Stimulated activated CD4-positive, alpha-beta T cell treated with anti-CD3 and anti-CD28 coated beads, Interleukin-15, amount 100 ng/mL, for 48 hours (primary cell): ENCODE results near the gene VPS35L.
A peak's percentile ranks its signal among the peaks of the same experiment; 100 is the strongest.
"Not testable (repeated sequence)": the region's sequence is repeated elsewhere in the genome, so short reads cannot be mapped to it uniquely, and the experiment has no call there.

Source experiments
- DNase-seq, 2 donors: peaks; one replicate each; pipeline ENCODE4 v3.0.0-alpha.2; 2020; ENCODE audit warnings: low read depth in 2 of 2

Gene VPS35L

DNA sequence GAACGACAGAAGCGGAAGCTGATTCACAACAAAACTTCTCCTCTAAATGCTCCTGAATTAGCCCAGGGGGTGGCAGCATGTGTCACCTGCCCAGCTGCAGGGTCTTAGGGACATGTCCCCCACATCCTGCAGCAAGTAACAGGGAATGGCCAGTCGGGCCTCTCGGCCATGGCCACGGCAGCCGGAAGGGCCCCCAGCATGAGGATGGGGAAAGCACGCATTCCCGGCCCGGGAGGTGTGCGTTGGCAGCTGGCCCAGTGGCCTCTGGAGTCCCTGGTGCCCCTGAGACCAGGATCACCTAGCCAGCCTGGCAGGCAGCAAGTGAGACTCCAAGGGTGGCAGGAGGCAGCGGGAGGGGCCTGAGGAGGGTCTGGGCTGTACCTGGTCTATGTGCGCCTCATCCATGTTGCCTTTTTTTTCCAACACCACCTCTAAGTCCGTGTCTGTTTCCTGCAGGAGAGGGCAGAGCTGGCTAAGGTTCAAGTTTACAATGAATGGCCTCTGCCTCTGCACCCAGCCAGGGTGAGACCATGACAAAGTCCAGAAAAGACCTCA lies 155.6 kb downstream of the VPS35L start:
- no peak for DNase-seq

DNA sequence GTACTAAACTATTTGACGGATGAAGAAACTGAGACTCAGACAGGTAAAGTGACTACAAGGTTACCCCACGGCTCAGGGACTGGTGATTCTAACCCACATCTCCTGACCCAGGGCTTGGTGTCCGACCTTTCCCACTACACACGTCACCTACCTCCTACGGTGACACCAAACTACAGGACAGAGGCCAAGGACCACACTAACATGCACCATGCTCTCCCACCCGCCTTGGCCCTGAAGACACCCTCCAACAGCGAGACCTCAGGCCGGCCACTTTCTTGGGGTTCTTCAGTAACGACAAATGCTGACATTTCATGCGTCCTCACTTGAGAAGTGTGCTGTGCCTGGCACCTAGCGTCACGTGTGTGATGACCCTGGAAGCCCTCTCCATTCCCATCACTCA lies 156.1 kb downstream of the VPS35L start:
- no peak for DNase-seq

DNA sequence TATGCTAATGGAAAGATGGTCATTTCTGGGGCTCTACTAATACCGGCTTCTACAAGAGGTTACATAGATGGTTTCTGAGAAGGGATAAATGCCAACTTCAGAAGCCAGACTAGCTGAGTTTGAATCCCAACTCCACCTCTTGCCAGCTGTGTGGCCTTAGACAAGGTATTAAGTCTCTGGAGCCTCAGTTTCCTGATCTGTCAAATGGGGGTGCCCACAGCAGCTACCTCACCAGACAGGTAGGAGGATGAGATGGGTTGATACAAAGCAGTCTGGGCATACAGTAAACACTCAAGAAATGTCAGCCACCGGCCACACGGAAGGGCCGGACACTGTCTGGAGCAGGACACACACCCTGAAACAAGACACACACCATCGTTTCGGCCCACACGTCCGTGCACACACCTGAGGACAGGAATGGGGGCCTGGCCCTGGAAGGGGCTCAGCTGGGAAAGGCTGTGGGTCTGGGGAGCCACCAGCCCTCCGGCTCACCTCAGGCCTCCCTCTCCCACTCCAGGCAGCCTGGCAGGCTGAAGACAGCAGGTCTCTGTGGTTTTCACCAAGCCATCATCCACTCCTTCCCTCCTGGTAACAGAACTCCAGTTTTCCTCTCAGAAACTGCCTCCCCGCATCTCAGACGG lies 157.0 kb downstream of the VPS35L start:
- DNase-seq, result no peak

DNA sequence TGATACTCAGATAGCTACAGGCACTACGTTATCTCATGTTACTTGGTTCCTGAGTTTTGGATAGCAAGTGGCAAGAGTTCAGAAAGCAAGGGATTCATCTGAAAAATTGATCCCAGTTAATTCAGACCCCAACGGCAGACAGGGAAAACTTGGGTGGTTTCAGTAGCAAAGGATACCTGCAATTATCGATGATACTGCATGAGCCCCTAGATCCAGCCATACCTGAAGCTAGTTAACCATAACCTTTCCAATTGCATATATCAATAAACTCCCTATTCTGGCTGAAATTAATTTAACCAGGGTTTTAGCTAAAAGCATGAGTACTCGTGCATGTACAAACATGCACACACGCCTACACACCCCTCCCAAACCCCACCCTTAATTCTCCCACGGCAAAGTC lies 158.2 kb downstream of the VPS35L start:
- no peak for DNase-seq

DNA sequence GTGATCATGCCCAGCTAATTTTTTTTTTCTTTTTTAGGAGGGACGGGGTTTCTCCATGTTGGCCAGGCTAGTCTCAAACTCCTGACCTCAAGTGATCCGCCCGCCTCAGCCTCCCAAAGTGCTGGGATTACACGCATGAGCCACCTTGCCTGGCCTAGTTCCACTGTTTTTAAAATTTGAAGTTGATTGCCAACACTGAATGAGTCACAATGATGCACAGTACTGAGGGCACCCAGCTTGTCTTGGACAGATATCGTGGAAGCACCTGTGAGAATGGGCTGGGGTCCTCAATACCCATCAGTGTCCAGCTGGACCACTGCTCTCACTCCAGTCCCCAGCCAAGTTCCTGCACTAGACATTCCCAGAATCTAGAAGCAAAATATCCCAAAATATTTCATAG lies 160.1 kb downstream of the VPS35L start:
- DNase-seq, result no peak

DNA sequence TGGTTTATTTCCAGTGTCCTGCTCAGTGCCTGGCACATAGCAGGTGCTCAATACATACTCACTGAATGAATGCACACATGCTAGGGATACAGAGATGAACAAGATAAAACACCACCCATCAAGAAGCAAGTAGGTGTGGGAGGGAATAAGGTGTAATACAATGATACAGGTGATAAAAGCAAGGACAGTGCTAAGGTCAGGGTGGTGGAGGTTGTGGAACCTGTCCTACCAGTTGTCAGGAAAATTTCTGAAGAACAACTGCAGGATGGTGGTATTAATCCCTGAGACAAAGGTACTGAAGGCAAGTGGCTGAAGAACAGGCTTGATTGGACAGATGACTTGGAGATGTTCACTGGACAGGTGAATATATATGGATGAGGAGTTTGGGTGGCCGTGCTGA lies 160.7 kb downstream of the VPS35L start:
- no peak for DNase-seq

DNA sequence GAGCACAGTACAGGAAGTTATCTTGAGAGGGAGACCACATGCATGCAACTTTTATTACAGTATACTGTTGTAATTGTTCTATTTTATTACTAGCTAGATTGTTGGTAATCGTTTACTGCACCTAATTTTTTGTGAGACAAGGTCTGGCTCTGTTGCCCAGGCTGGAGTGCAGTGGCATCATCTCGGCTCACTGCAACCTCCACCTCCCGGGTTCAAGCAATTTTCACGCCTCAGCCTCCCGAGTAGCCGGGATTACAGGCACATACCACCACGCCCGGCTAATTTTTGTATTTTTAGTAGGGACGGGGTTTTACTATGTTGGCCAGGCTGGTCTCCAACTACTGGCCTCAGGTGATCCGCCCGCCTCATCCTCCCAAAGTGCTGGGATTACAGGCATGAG lies 161.2 kb downstream of the VPS35L start:
- not testable (repeated sequence) for DNase-seq

DNA sequence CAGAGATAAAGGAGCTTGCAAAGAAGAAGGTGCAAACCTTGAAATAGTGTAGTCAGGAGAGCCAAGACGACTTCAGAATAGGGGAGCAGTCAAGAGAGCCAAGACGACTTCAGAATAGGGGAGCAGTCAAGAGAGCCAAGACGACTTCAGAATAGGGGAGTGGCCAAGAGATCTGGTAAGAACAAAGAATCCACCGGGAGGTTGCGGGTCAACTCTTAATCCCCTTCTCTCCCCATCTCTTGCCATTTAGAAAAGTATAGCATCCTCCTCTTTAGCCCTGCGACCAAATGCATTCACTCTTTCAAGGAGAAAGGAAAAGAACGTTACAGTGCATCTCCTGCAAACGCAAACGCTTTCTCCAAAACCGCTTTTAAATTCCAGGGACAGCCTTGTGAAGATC lies 161.8 kb downstream of the VPS35L start:
- no peak for DNase-seq

DNA sequence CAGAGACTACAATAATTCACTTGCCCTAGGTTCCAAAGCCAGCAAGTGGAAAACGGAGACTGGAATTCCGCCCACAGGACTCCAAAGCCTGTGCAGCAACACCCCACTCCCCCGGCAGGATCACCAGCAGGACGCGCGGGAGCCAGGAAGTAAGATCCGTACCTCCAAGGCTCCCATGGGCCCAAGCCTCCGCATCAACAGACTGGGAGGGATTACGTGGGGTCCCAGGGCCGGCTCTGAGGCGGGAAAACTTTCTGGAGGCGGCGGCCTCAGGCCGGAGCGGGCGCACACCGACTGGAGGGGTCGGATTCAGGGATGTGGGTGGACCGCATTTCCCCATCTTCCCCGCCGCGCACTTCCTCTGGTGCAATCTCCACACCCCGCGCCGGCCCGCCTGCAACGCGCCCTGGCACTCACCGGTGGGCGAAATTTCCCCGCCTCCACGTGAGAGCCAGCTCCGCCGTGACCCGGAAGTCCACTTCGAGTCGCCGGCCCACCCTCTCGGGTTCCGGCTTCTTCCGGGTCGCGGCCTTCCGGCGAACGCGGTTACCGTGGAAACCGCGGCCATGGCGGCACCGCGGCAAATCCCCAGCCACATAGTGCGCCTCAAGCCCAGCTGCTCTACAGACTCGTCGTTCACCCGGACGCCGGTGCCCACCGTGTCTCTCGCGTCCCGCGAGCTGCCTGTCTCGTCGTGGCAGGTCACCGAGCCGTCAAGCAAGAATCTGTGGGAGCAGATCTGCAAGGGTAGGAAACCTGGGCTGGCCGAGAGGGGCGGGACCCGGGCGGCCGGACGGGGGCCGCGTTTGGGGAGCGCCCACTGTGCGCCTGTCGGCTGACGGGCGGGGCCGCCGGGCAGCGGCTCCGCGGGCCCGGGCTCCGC lies 162.5 kb downstream of the VPS35L start, which contains the start of the genes IQCK and KNOP1:
IQCK (plus strand) TSS at position 531 of the 883 bp plus-strand sequence; CDS start at position 567, 36 bp downstream.
KNOP1 (minus strand) TSS at position 487 of the 883 bp plus-strand sequence. CDS start 3,192 bp downstream, outside the sequence.
- peak; percentile 82 to 87 for DNase-seq

DNA sequence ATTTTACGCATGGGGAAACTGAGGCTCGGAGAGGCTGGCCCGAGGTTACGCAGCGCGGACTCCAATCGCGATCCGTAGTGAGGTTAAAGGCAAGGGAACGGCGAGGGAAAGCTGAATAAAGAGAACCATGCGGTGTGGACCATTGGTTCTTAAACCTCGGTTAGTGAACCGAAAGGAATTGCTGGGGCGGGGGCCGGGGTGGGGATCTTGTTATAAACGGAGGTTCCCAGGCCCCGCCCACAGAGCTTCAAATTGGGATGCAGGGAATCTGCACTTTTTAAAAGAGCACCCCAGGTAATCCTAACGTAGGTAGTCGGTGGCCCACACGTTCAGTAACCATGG lies 163.1 kb downstream of the VPS35L start:
- DNase-seq, result no peak

DNA sequence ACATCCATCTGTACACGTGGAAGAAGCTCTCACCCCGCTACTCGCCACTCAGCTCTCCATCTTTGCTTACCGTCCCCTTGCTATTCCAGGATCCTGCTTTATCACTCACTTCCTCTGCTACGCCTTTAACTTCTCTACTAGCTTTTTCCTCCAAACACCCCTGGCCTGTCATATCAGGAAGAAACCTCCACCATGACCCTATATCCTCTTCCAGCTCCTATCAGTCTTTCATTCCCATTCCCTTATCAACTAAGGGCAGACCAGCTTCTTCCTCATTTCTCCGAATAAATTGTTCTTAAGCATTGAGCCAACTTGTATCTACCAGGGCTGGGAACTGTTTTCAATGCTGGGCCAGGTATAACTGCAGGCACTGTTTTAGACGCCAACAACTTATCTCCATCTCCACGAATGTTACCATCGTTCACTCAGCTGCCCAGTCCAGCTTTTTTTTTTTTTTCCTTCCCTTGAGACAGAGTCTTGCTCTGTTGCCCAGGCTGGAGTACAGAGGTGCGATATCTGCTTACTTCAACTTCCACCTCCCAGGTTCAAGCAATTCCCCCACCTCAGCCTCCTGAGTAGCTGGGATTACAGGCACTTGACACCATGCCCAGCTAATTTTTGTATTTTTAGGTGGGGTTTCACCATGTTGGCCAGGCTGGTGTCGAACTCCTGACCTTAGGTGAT lies 166.9 kb downstream of the VPS35L start:
- no peak for DNase-seq

DNA sequence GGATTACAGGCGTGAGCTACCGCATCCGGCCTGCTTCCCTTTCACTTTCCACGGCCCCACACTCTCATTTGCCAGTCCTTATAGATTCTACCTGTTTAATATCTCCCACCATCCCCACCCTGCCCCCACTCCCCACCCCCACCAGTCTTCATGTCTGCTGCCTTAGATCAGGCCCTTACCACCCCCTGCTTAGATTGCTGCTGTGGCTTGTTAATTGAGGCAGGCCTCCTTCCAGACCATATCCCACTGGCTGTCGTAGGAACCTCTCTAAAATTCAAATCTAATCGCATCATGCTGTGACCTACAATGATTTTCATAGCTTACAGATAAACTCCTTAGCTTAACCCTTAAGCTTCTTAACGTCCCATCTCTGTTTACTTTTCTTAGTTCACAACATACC lies 167.5 kb downstream of the VPS35L start:
- DNase-seq, result no peak

DNA sequence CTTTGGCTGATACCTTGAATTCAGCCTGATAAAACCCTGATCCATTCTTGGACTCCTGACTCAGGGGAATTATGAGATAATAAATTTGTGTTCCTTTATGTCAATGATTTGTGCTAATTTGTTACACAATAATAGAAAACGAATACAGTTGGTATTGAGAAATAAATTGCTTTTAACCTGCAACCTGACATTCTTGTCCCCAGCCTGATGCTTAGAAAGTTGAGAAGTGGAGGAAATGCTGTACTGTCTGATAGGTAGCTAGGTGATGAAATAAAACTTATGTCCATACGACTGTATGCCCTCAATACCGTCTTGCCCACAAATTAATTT lies 173.1 kb downstream of the VPS35L start:
- DNase-seq, result no peak

DNA sequence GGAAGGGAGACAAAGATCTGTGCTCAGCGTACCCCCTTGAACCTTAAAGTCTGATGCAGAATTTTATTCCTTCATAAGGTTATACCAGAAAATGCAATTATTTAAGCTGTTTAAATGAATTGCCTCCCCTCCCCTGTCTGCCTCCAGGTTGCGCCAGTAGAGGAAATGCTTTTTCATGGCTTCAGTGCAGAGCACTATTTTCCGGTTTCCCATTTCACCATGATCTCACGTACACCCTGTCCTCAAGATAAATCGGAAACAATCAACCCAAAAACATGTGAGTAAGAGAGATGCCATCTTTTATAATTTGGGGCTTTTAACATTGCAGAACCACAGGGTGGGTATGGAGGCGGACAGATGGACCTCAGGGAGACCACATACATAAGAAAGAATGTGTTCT lies 178.0 kb downstream of the VPS35L start:
- no peak for DNase-seq

DNA sequence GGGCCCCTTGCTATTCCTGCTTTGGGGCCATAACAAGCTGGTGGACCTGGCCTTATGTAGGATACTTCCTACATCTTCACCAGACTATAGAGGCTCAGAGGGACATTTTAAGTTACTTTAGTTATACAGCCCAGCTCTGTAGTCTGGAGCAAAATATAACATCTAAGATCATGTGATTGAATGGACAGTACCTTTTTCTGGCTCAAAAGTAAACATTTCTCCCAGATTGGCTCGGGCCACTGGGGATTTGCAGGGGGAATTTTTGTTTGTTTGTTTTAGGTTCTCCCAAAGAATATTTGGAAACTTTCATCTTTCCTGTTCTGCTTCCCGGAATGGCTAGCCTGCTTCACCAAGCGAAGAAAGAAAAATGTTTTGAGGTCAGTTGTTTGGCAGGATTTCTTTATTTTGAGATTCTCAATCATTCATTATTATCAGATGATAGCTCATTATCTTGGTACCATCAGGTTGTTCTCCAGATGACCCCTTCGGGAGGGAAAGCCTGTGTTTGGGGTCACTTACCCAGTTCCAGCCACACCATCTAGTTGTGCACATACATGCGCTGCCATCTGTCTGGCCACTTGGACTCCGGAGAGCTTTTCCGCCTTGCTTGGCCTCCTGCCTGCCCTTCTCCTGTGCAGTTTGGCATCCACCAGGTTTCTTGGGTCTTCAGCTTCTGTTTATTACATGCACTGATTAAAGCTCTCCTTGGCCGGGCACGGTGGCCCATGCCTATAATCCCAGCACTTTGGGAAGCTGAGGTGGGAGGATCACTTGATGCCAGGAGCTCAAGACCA lies 179.8 kb downstream of the VPS35L start:
- DNase-seq, result no peak

DNA sequence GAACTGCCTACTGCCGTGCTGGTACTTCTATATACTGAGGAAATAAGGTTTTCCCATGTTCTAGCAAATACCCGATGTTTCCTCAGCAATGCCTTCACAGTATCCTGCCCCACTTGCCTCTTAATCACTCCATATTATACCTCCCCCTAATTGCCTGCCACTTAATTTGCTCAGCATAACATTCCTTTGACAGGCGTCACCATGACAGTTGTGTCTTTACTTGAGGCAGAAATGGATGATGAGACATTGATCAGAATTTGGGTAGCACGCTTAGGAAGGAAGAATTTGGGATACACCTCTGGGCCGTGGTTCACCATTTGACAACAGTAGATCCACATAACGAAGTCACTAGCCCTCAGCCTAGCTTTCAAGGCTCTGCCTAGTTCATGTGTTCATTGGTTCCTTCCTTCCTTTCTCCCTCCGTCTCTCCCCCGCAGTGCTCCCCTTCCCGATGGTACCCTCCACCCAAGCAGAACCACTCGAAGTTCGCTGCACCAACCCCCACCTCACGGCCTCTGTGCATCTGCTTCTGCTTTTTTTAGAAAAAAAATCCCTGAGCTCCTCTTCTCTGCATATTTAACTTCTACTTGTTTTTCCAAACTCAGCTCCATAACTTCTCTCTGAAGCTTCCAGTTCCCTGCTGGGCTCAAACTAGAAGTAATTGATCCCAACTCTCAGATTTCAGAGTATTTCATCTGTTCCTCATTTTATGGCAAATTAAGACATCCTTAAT lies 182.0 kb downstream of the VPS35L start:
- no peak for DNase-seq

DNA sequence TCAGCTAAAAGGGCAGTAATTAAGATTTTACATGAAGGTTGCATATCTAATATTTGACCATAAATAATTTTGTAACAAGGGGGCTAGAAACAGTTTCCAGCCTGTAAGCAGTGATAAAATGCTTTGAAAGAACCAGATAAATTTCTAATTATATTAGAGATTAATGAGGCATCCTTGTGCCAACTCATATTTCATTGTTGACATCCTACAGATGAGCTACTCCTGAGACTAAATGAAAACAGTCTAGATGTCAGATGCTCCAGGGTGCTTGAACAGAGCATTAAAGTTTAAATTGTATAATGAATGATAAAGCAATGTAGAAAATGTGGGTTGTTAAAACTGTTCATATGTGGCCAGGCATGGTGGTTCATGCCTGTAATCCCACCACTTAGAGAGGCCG lies 185.9 kb downstream of the VPS35L start:
- DNase-seq, result no peak

DNA sequence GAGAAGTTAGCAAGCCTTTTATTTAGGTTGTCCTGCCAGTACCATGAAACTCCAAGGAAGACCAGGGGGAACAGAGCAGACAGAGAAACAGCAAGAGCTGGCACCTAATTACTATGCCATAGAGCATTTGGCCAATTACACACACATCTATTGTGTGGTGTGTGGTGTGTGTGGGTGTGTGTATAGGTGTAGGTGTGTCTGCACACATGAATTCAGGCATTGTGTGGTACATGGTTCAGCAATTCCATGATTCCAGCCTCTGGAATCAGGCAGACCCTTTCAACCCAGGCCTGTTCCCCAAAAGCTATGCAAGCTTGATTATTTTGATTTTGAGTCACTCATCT lies 188.3 kb downstream of the VPS35L start:
- DNase-seq, result no peak

DNA sequence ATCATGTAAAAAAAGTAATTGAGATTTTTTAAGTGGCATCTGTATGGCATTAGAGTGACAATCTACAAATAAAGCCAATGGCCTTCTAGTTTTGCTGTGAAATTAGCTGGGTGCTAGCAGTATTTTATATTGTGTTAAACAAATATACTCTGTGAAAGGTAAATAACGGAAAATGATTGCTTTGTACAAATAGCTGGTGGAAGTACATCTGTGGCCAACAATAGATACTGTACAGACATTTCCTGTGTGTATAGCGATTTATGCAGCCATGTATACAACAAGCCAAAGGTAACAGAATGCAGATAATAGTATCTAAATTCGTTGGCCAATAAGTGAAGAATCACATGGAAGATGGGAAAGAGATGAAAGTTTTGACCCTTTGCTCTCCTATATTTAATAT lies 189.2 kb downstream of the VPS35L start:
- DNase-seq, result no peak

DNA sequence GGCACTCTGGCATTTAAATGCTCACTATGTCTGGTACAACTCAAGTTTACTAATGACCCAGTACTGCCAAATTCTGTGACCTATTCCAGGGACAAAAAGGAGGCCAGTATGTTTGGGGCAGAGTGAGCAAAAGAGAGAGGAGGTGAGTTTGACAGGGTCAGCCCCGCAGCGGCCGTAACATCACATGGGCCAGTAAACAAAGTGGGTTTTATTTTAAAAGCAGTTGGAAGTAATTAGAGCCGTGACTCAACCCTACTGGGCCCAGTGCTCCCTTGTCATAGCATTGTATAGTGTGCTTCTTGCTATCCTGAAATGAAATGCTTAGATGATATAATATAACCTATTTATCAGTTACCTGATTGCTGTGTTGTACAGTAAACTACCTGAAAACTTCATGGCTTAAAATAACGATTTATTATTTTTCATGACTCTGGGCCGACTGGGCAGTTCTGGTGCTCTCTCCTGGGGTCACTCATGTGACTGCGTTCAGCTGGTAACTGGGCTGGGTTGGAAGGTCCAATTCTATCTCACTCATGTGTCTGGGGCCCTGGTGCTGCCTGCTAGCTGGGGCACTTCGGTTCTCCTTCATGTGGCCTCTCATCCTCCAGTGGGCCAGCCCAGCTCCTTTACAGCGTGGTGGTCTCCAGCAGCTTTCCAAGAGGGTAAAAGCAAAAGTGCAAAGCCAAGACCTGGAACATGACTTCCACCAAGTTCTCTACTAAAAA lies 189.9 kb downstream of the VPS35L start:
- DNase-seq, result no peak
